AG04450 (cell line): Measurements from ENCODE around the gene TSPO. TPM values are rescaled to one million over a fixed set of nuclear protein-coding genes. Genes with fewer than 3 reads are reported as not detected.

Source experiments
- CTCF ChIA-PET: fragments of 300-600, 350-600 bp; formaldehyde crosslinking; extraction: SDS; loops from one replicate; lab custom pipeline; 2022; ENCODE audit warnings: antibody characterized with exemption, inconsistent platforms; lab: Charles Lee
- POLR2A ChIA-PET: fragments of 350-600 bp; formaldehyde crosslinking; extraction: SDS; loops from one replicate; lab custom pipeline; 2021; ENCODE audit warnings: antibody characterized with exemption, inconsistent platforms; lab: Yijun Ruan, JAX
- DNase-seq: peaks from one replicate; pipeline ENCODE4 v3.0.0-alpha.2; 2011; ENCODE audit warnings: low read depth, low spot score
- H3K27ac ChIP-seq: one replicate; pipeline ENCODE4 v1.5.1; 2012; ENCODE audit warnings: low read depth, low read length, control low read depth
- H3K27me3 ChIP-seq: one replicate; pipeline ENCODE4 v1.6.0; 2012; ENCODE audit warnings: low read length; ENCODE audit not compliant: control insufficient read depth, insufficient read depth
- H3K4me3 ChIP-seq: 2 replicates; pipeline ENCODE4 v1.5.1; 2011; ENCODE audit warnings: mild to moderate bottlenecking, low read depth, low read length, control low read depth
- H3K9me3 ChIP-seq: 2 replicates; pipeline ENCODE4 v1.5.1; 2012; ENCODE audit warnings: low read length; ENCODE audit not compliant: control insufficient read depth, insufficient read depth
- CTCF ChIP-seq: IDR thresholded peaks from 2 replicates; pipeline ENCODE4 v1.5.1; 2011; ENCODE audit warnings: low read depth, low read length, control low read depth, inconsistent platforms
- polyA plus RNA-seq: library from polyadenylated mRNA; depleted of rRNA; stranded (reverse); fragments of >200 nt; gene quantifications from 2 replicates; pipeline ENCODE4 v1.2.3, GENCODE V29; 2011

TSPO gene
- polyA plus RNA-seq, 1 experiment, result 107 TPM

GRCh38 chr22:43153899-43154298, 2.5 kb downstream of the TSPO start:
- TF ChIP-seq CTCF, result no peak
- POLR2A ChIA-PET, result no interaction called here
- DNase-seq, result no peak
- CTCF ChIA-PET, result no interaction called here
- Histone ChIP-seq H3K27ac (no peak overlapping the region), H3K4me3 (no peak overlapping the region), H3K27me3 (no peaks in the 10 kb centered on the region), H3K9me3 (no peaks in the 10 kb centered on the region; the same call in 1 of the 2 replicates)

GRCh38 chr22:43154887-43155536, 3.7 kb downstream of the TSPO start:
- no peak for DNase-seq
- ChIA-PET POLR2A (no interaction called here), CTCF (no interaction called here)
- Histone ChIP-seq H3K9me3 (no peaks in the 10 kb centered on the region; the same call in 1 of the 2 replicates), H3K4me3 (no peak overlapping the region), H3K27ac (no peak overlapping the region), H3K27me3 (no peaks in the 10 kb centered on the region)
- TF ChIP-seq CTCF, result no peak

GRCh38 chr22:43155789-43156188, 4.4 kb downstream of the TSPO start:
- DNase-seq, result no peak
- no peaks in the 10 kb centered on the region for H3K27me3 ChIP-seq
- no peaks in the 10 kb centered on the region; the same call in 1 of the 2 replicates for H3K9me3 ChIP-seq
- TF ChIP-seq CTCF, result no peak
- ChIA-PET POLR2A (no interaction called here), CTCF (no interaction called here)
- H3K27ac ChIP-seq, result no peak overlapping the region
- H3K4me3 ChIP-seq, result no peak overlapping the region

GRCh38 chr22:43156413-43156812, 5.1 kb downstream of the TSPO start:
- H3K4me3 ChIP-seq, result no peak overlapping the region
- ChIA-PET CTCF (interaction anchor here (0.6 to 1.4 kb wide), 2 partner anchors 31 to 348 kb away, joined by 3 to 5 read pairs; no protein-coding TSS in a partner anchor), POLR2A (interaction anchor here (0.9 kb wide), 1 partner anchor 13 kb away, joined by 3 read pairs; the partner anchor contains the start of gene MCAT)
- TF ChIP-seq CTCF, result no peak
- H3K27ac ChIP-seq, result no peak overlapping the region
- H3K9me3 ChIP-seq, result no peaks in the 10 kb centered on the region; the same call in 1 of the 2 replicates
- no peaks in the 10 kb centered on the region for H3K27me3 ChIP-seq
- no peak for DNase-seq

GRCh38 chr22:43157874-43158546, 6.7 kb downstream of the TSPO start:
- Histone ChIP-seq H3K9me3 (no peaks in the 10 kb centered on the region), H3K27me3 (no peaks in the 10 kb centered on the region), H3K4me3 (no peak overlapping the region), H3K27ac (no peak overlapping the region)
- no peak for DNase-seq
- no peak for TF ChIP-seq CTCF
- ChIA-PET POLR2A (no interaction called here), CTCF (no interaction called here)
